Skin of body (tissue), 2 donors: ENCODE data around the gene SLC30A1. TPM values are rescaled to one million over a fixed set of nuclear protein-coding genes. Genes with fewer than 3 reads are reported as not detected.
A peak's percentile ranks its signal among the peaks of the same experiment; 100 is the strongest.

Source experiments
- DNase-seq: peaks from one replicate; lab custom pipeline; 2025; lab: John Stamatoyannopoulos, UW
- total RNA-seq: library from RNA; depleted of rRNA; stranded (reverse); fragments of >200 nt; gene quantifications from one replicate; pipeline ENCODE4 v1.2.3, GENCODE V29; 2014

Gene SLC30A1
- total RNA-seq, 1 donor from 2014 or later, result 51.7 TPM

- DNase-seq, result no peak
Observed at GRCh38 chr1:211609120-211610024, 30.4 kb upstream of the SLC30A1 start.

GRCh38 chr1:211607754-211608473 lies 29.0 kb upstream of the SLC30A1 start:
- no peak for DNase-seq

GRCh38 chr1:211606914-211607753 lies 28.2 kb upstream of the SLC30A1 start:
- DNase-seq, result no peak

GRCh38 chr1:211606332-211606913 lies 27.5 kb upstream of the SLC30A1 start:
- no peak for DNase-seq

GRCh38 chr1:211605603-211606331 lies 26.8 kb upstream of the SLC30A1 start:
- no peak for DNase-seq

GRCh38 chr1:211605034-211605433 lies 26.1 kb upstream of the SLC30A1 start:
- DNase-seq, result no peak

GRCh38 chr1:211604548-211604947 lies 25.6 kb upstream of the SLC30A1 start:
- no peak for DNase-seq

- DNase-seq, result no peak
Observed at GRCh38 chr1:211603713-211604112, 24.8 kb upstream of the SLC30A1 start.

- no peak for DNase-seq
Observed at GRCh38 chr1:211603191-211603701, 24.3 kb upstream of the SLC30A1 start.

- peak; percentile 12 for DNase-seq
Observed at GRCh38 chr1:211601982-211602670, 23.2 kb upstream of the SLC30A1 start.

- DNase-seq, result no peak
Observed at GRCh38 chr1:211601159-211601558, 22.2 kb upstream of the SLC30A1 start.

- DNase-seq, result no peak
Observed at GRCh38 chr1:211599250-211599649, 20.3 kb upstream of the SLC30A1 start.

- DNase-seq, result no peak
Observed at GRCh38 chr1:211598514-211598913, 19.6 kb upstream of the SLC30A1 start.

- DNase-seq, result no peak
Observed at GRCh38 chr1:211596418-211597181, 17.6 kb upstream of the SLC30A1 start.

- no peak for DNase-seq
Observed at GRCh38 chr1:211595419-211595818, 16.5 kb upstream of the SLC30A1 start.

- no peak for DNase-seq
Observed at GRCh38 chr1:211591980-211592493, 13.1 kb upstream of the SLC30A1 start.

- no peak for DNase-seq
Observed at GRCh38 chr1:211589782-211590721, 11.1 kb upstream of the SLC30A1 start.

GRCh38 chr1:211588711-211589110 lies 9.8 kb upstream of the SLC30A1 start:
- DNase-seq, result no peak
